HG03135 (cell line): Measurements from ENCODE around the gene CLEC4E.
"Not testable (repeated sequence)": the region's sequence is repeated elsewhere in the genome, so short reads cannot be mapped to it uniquely, and the experiment has no call there.

ENCODE experiments used
- ATAC-seq: cut with Tn5 transposase; IDR thresholded peaks from one replicate; pipeline ENCODE4 v1.9.1; 2021; ENCODE audit warnings: mild to moderate bottlenecking, moderate library complexity; ENCODE audit not compliant: unreplicated experiment

CLEC4E gene, protein sequence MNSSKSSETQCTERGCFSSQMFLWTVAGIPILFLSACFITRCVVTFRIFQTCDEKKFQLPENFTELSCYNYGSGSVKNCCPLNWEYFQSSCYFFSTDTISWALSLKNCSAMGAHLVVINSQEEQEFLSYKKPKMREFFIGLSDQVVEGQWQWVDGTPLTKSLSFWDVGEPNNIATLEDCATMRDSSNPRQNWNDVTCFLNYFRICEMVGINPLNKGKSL

DNA sequence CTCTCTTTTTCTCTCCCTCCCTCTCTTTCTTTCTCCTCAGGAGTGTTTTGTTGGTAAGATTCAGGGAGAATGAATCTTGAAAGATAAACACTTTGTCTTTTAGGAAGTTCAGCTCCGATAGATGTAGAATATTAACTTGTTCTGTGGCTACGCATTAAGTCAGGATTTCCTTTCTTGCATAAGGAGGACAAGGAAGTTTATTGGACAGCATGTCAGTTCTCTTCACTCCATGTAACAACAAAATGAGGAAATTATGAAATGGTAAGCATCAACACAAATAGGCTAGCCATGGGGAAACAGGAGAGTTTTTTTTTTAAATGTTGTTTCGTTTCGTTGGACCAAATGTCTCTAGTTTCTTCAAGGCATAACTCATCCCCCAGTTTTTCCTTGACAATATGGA is at the start of gene CLEC4E:
CLEC4E (minus strand) TSS at position 75 of the 400 bp plus-strand sequence. CDS start 108 bp downstream, outside the sequence.
- ATAC-seq, result not testable (repeated sequence)

DNA sequence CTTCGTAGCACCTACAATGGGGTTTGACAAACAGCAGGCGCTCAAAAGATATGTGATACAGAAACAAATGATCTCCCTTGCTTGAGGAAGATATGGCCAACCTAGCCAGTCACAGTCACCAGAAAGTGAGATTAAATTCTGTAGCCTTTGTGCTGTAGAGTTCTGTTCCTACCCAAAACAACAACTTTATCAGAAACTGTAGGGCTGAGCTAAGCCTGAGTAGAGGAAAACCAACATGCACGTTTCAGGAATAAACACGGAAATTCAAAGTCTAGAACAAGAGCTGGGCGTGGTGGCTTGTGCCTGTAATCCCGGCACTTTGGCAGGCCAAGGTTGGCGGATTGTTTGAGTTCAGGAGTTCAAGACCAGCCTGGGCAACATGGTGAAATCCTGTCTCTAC is 49.0 kb upstream of the CLEC4E start:
- ATAC-seq, result no peak

DNA sequence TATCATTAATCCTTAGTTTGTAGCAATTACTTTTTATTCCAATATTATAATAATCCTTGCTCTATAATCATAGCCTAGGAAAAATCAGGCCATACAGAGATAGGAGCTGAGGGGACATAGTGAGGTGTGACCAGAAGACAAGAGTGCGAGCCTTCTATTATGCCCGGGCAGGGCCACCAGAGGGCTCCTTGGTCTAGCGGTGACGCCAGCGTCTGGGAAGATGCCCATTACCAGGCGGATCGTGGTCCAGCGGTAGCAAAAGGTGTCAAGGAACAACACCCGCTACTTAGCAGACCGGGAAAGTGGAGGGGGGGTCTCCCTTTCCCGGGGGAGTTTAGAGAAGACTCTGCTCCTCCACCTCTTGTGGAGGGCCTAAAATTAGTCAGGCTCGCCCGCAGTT is 43.8 kb upstream of the CLEC4E start:
- ATAC-seq, result not testable (repeated sequence)

DNA sequence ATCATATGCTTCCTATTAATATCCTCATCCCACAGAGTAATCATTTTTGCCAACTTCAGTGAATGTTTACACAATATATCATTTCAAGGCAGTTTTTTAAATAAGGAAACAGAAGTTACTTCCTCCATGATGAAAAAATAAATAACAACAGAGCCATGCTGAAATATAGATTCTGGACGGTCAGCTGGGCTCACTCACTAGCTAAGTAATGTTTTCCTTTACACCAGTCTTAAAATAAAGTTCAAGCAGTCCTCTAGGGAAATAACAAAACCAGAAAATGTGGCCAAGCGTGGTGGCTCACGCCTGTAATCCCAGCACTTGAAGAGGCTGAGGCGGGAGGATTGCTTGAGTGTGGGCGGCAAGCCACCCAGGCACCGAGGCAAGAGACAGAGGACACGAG is 43.3 kb upstream of the CLEC4E start:
- ATAC-seq, result no peak

DNA sequence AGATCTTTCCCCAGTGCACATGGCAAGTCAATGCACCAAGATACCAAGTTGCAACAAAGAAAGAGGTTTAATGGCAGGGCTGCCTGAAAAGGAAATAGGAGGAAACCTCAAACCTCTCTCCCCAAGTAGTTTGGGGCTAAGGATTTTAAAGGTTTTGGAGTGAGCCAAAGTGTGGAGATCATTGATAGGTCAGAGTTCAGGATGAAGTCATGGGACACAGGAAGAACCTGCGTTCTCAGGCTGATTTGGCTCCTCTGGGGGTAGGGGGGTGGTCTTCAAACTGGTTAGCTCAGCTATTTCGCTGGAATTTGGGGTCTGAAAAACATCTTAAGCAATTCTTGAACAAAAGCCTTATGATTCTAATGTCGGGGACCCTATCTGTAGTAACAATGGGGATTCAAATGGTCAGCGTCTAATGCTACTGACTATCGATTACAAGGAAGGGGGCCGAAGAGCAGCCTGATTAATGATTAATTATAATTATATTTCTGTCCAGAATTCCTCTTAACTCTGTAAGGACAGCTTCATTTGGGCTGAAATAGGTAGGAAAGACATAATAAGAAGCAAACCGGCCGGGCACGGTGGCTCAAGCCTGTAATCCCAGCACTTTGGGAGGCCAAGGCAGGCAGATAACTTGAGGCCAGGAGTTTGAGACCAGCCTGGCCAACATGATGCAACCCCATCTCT is 40.5 kb upstream of the CLEC4E start:
- ATAC-seq, result no peak

DNA sequence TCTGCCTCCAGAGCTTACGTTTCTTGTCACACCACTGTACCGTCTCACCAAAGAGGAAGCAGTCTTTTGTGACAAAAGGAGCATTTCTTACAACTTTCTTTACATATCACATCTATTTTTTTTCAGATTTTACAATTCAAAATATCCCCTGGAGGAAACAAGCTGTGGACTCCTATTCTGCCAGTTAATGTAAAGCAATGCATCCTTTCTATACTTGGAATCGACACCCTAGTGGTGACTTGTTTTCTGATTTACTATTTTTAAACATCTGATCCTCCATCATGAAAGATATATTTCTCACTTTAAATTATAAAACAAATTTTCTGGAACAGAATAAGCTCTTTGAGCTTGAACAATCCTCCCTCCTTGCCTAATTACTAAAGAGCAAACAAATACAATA is 37.2 kb upstream of the CLEC4E start:
- no peak for ATAC-seq

DNA sequence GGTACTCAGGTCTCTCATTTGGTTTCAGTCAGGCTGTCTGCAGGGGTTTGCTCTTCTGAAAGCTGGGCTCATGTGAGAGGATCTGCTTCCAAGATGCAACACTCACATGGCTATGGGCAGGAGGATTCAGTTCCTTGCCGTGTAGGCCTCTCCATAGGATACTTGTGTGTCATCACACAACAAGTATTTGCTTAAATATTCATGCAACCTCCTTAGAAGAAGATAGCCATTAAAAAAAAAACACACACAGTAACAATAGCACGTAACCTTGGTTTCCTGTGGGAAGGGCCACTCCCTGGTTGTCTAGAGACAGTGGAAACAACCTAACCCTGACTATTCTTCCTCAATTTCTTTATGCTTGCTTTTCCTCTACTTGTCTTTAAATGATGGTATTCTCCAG is 31.8 kb upstream of the CLEC4E start:
- ATAC-seq, result no peak

DNA sequence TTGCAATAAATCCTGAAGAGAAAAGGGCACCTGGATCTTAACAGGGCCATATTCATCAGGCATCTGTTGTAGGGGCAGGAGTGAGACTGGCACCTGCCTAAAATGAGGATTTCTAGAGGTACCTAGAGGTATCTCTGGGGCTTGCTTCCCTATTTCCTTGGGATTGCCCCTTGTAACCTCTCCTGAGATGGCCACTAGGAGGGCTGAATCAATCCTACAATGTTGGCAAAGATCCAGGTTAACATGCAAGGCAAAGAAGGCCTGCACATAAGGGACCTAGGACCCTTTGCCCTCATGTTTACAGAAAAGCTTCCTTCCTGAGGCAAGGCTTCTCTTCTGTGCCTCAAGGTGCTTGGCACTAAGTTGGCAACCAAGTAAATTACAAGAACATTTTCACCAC is 25.8 kb upstream of the CLEC4E start:
- no peak for ATAC-seq

DNA sequence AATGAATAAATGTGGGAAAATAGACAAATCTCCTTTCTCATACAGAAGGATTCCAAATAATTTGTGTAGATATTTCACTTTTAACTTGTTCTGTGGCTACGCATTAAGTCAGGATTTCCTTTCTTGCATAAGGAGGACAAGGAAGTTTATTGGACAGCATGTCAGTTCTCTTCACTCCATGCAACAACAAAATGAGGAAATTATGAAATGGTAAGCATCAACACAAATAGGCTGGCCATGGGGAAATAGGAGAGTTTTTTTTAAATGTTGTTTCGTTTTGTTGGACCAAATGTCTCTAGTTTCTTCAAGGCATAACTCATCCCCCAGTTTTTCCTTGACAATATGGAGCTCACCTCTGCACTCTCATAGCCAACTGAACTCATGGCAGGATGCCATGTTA is 25.3 kb upstream of the CLEC4E start:
- ATAC-seq, result not testable (repeated sequence)

DNA sequence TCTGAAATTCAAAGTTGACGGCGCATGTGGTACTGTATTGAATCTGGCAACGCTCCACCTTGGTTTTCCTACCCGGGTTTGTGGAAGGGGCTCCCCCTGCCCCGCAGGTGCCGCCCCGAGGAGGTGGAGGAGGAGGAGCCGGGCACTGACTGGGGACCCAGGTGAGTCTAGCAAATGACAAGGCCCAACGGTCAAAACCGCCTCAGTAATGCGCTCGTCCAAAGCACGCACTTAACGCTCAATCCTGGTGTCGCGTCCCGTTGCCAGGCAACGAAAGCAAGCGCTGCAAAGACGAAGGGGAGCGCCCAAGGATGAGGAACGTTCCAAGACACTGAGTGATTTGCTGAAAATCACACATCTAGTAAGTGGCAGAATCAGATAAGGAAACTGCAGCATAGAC is 24.0 kb upstream of the CLEC4E start:
- no peak for ATAC-seq

DNA sequence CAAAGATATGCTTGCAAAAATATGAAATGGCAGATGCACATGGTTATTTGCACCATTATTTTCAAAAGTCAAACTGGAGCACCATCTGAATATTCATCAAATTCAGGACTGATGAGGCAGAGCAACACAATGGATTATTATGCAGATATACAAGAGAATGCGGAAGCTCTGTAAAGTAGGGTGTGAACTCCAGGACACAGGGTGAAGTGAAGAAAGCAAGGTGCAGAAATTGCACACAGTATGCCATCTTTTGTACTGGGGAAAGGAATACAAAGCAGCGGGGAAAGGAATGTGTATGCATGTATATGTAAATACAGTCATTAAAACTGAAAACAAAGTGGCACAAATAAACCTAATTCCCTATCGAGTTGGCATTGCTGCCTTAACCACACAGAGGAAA is 22.7 kb upstream of the CLEC4E start:
- no peak for ATAC-seq

DNA sequence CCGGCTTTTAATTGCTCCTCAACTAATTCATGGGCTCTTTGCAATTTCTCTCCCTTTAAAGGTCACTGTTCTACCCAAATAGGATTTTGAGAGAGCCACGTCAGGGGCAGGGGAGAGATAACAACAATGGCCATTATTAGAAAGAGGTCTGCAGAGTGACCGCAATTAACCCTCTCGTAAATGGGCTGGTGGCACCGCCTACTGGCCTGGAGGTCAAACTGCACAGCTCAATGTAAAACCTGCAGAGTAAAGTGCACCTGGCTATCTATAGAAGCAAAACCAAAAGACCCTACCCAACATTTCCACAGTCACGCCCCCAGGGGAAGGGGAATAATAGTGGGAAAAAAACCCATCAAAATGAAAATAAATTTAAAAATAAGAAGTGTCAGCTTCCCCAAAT is 21.6 kb upstream of the CLEC4E start:
- ATAC-seq, result no peak

DNA sequence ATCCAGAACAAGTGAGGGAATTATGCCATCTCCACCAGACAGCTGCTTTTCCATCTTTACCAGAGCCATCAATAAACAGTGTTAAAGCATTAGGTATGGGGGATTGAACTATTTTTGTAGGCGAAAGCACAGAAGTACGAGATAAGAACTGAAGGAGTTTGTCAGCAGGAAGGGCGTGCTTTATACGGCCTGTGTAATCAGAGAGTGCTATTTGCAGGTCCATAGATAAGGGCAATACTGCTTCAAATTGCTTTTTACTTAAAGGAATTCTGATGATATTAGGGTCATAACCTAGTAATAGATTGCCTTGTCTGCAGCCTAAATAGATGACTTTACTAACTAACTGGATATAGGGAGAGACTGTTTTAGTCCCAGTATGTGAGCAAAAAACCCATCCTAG is 20.3 kb upstream of the CLEC4E start:
- ATAC-seq, result no peak

DNA sequence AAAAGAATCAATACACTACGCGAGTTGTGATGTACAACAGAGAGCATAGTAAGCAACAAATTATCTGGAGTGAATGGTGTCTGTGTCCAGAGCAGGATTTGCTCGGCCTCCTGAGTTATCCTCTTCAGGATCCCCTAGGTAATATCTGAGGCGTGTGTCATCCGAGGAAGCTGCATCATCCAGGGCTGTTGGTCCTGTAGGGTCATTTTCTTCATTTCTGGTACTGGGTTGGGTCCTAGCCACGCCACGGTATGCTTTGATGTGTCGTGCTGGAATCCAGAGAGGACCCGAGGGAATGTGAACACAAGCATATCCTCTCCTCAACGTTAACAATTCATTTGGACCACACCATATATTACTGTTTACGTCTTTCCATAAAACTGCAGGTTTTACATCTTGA is 19.0 kb upstream of the CLEC4E start:
- no peak for ATAC-seq

DNA sequence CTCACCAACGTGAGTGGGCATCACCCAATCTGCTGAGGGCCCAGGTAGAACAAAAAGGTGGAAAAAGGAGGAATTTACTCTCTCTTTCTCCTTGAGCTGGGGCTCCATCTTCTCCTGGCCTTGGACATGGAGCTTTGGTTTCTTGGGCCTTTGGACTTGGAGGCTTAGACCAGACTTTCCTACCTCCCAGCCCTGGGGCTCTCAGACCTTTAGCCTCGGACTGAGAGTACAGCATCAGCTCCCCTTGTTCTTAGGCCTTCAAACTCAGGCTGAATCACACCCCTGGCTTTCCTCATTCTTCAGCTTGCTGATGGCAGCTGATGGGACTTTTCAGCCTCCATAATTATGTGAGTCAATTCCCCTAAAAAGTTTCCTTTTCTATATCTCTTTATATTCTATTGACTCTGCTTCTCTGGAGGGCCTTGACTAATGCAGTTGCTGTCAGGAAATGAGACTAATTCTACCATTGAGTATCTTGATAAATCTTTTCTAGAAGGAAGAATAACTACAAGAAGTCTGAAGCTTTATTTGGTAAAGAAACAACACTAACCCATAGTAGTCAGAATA is 15.9 kb upstream of the CLEC4E start:
- ATAC-seq, result no peak

DNA sequence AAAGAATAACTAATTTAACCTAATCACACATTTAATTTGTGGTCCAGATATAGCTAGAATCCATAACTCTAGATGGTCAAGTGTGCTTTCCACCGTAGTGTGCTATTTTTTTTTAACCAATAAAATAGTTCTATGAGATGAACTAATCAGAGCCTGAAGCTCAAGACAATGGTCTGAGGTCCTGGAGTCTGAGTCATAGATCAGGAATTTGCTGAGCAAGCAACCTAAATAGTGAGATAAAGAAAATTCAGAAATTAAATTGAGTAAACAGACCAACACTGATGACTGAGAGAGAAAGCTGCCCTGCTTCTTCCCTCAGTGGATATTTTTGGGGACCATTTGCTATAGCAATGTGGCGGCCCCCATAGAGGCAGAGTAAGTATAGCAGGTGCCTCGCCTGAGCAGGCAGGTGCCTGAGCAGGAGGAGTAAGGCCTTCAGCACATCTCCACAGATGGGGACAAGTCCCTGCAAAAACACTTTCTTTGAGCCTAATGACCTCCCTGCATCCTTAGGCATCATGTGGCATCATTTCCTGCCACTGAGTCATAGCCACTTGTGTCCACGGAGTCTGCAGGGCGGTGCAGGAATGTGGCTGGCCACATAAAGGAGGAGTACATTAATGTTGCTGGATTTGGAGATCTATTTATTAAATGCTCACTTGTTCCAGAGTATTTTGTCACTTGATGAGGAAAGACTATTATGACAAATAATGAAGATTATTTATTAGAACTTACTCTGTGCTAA is 13.9 kb upstream of the CLEC4E start:
- no peak for ATAC-seq

DNA sequence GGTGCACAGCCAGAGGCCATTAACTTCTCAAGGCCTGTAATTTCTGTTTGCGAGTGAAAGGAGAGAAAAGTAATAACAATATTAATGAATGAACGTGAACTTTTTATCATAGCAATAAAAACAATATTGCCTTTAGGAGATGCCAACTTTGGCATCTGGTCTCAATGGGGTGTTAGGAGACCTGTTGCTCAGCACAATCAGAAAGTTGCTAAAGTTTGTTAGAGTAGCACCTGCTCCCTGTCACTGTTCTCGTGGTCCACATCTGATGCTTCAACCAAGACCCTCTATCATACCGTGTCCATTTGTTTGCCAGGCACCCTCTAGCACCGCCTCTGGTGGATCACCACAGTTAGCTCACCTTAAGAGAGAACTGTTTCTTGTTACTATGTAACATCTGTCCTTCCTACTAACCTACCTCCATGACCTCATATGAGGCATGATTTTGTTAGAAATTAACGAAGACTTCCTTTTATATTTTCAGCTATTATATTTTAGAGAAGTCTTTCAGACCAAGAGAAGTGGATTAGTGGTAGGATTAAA is 12.5 kb upstream of the CLEC4E start:
- ATAC-seq, result no peak

DNA sequence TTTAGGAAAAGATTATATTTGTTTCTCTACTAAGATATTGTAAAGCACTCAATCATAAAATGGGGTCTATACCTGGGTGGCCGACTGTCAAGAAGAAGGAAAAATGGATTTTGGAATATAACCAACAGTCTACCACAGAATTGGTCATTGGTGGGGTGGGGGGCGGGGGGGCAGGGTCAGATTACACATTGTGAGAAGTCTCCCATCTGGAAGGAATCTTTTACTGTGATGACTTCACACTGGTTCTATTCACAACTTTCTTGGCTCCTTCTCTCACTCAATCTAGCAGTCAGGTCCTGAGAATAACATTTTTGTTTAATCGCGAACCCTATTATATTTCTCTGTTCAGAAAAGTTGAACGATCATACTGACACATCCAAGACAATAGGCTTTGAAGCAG is 8.7 kb upstream of the CLEC4E start:
- no peak for ATAC-seq

DNA sequence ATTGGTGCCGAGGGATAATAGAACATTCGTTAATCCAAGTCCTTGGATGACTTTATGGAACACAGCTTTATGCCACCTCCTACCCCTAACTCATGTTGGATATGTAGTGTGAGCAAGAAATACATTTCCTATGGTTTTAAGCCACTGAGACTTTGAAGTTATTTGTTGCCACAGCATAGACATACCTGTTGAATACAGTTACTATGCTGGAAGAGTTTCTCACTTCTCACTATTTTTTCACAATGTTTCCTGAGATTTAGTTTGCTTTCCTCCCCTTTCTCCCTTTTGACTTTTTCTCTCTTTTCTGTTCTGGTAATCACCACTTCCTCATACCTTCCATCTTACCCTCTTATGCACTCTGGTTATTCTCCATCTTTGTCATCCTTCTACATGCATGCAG is 7.5 kb upstream of the CLEC4E start:
- no peak for ATAC-seq

DNA sequence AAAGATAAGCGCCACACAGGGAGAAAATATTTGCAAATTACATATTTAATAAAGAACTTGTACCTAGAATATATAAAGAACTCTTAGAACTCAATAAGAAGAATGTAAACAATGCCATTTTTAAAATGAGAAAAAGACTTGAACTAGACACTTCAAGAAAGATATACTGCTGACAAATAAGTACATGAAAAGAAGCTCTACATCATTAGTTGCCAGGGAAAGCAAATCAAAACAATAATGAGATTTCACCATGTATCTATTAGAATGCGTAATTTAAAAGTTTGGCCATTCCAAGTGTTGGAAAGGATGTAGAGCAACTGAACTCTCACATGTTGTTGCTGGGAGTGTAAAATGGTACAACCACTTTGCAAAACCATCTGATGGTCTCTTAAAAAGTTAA is 6.9 kb upstream of the CLEC4E start:
- no peak for ATAC-seq

DNA sequence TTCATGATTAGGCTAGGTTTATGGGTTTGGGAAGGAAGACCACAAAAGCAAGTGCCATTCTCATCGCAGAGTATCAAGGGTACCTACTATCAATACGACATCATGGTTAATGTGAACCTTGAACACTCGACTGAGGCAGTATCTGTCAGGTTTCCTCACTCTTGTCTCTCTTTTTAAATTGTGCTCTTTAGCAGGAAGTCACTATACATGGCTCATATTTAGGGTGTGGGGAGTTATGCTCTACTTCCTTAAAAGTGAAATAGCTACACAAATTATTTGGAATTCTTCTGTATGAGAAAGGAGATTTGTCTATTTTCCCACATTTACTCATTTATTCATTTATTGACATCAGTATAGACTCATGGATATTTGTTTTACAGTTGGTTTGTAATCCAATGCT is 5.9 kb upstream of the CLEC4E start:
- no peak for ATAC-seq

DNA sequence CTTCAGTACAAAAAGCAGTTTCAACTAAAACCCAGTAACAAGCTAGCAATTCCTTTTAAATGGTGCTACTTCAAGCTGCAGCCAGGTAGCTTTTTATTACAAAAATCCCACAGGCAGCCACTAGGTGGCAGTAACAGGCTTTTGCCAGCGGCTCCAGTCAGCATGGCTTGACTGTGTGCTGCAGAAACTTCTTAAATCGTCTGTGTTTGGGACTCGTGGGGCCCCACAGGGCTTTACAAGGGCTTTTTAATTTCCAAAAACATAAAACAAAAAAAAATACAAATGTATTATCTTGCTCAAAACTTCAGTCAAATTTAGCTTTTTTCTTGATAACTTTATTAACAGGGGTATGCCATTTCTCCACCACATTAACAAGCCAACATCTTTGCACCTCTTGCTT is 3.6 kb upstream of the CLEC4E start:
- ATAC-seq, result peak; percentile 78
